Measurements from ENCODE around the gene FNDC10. TPM values are rescaled to one million over a fixed set of nuclear protein-coding genes. Genes with fewer than 3 reads are reported as not detected.

FNDC10 gene
- total RNA-seq, 1 experiment from 2014 or later, result 5.9 TPM

DNA sequence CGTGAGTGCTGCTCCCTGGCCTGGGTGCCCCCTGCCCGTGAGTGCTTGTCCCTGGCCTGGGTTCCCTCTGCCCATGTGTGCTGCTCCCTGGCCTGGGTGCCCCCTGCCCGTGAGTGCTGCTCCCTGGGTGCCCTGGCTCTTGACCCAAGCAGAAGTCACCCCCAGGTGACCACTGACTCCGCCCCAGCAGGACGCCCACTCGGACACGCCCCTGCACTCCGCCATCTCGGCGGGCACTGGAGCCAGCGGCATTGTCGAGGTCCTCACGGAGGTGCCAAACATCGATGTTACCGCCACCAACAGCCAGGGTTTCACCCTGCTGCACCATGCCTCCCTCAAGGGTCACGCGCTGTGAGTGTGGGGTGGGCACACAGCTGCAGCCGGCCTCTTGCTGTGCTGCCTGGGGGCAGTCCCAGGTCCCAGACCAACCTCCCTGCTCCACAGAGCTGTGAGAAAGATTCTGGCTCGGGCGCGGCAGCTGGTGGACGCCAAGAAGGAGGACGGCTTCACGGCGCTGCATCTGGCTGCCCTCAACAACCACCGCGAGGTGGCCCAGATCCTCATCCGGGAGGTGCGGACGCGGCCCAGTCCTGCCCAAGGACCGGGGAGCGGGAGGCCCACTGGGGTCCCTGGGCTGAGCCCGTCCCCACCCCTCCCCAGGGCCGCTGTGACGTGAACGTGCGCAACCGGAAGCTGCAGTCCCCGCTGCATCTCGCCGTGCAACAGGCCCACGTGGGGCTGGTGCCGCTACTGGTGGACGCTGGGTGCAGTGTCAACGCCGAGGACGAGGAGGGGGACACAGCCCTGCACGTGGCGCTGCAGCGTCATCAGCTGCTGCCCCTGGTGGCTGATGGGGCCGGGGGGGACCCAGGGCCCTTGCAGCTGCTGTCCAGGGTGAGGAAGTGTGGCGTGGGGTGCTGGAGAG lies 28.2 kb upstream of the FNDC10 start:
- no peak for DNase-seq (ENCODE audit: low read depth)

- DNase-seq (ENCODE audit: low read depth), result no peak
These were observed 27.4 kb upstream of the FNDC10 start for GRCh38 chr1:1627261-1627828.

- DNase-seq (ENCODE audit: low read depth), result no peak
These were observed 26.5 kb upstream of the FNDC10 start for GRCh38 chr1:1626207-1627141.

DNA sequence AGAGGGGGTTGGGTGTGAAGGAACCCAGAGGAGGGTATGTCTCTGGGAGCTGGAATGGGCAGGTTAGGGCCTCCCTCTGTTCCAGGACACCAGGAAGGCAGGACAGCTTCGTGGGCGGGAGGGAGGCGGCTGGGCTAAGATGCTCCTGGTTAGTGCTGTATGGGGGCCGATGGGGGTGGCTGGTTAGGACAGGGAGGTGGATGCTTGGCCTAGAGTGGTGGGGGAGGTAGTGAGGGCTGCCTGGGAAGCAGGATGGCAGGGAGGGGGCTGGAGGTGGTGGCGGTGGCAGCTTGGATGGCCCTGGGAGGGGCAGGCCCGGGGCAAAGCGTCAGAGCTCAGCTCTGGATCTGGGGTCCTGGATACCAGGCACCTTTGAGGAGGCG lies 25.9 kb upstream of the FNDC10 start:
- no peak for DNase-seq (ENCODE audit: low read depth)

- DNase-seq (ENCODE audit: low read depth), result no peak
These were observed 25.5 kb upstream of the FNDC10 start for GRCh38 chr1:1625404-1625775.

- DNase-seq (ENCODE audit: low read depth), result no peak
These were observed 24.8 kb upstream of the FNDC10 start for GRCh38 chr1:1624443-1625403.

- no peak for DNase-seq (ENCODE audit: low read depth)
These were observed 23.9 kb upstream of the FNDC10 start for GRCh38 chr1:1623631-1624442.

GRCh38 chr1:1623181-1623630 lies 23.3 kb upstream of the FNDC10 start:
- DNase-seq (ENCODE audit: low read depth), result no peak

GRCh38 chr1:1622788-1623094 lies 22.8 kb upstream of the FNDC10 start:
- DNase-seq (ENCODE audit: low read depth), result no peak

GRCh38 chr1:1622010-1622787 lies 22.3 kb upstream of the FNDC10 start:
- DNase-seq (ENCODE audit: low read depth), result no peak

DNA sequence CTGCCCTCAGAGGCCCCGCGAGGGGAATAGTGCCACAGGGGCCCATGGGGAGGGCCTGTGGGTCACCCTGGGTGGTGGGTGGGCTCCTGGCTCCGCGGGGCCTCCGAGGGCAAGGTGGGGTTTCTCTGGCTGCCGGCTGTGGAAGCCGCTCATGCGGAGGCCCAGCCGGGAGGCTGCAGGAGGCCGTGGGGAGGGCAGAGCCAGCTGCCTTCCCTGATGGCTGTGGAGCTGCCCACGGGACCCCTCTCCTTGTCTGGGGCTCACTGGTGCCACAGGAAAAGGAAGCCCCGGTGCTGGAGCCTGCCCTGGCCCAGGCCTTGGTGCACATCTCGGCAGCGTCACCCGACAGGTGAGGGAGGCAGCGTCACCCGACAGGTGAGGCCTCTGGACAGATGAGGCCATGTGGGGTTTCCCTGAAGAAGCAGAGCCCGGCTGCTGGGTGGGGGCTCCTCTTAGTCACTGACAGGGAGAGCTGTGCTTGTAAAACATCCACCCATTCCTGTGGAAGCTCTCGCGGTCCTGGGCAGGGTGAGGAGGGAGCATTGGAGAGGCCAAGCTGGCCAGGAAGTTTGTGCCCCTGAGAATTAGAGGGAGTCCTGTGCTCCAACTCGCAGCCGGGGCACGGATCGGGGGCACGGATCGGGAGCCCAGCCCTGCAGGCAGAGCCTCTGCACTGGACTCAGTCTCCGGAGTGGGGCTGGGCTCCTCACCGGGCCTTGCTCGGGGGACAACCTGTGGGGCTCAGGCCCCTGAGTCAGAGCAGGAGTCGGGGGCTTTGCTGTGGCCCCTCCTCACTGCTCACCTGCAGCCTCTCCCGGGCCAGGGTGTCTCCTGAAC lies 21.5 kb upstream of the FNDC10 start:
- no peak for DNase-seq (ENCODE audit: low read depth)

- DNase-seq (ENCODE audit: low read depth), result no peak
These were observed 20.7 kb upstream of the FNDC10 start for GRCh38 chr1:1620433-1621139.

GRCh38 chr1:1619917-1620361 lies 20.0 kb upstream of the FNDC10 start:
- no peak for DNase-seq (ENCODE audit: low read depth)

- no peak for DNase-seq (ENCODE audit: low read depth)
These were observed 18.6 kb upstream of the FNDC10 start for GRCh38 chr1:1618396-1619068.

GRCh38 chr1:1617925-1618324 lies 18.0 kb upstream of the FNDC10 start:
- no peak for DNase-seq (ENCODE audit: low read depth)

DNA sequence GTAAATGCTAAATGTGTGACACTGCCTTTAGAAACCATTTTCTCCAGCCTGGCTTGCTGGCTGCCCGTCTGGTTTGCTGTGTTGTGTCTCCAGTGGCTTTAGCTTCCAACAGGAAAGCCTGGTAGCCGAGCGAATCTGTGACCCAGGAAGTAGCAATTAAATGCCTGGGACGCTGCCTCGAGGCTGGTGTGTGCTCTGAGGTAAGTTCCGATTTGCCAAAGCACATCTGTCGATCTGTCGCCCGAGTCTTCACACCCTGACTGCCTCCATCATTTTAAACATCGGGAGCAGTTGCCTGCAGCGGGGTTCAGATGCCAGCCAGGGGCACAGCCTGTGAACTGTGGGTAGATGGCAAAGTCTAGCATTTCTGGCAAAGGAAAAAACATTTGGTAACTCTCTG lies 17.6 kb upstream of the FNDC10 start:
- no peak for DNase-seq (ENCODE audit: low read depth)

GRCh38 chr1:1616838-1617237 lies 16.9 kb upstream of the FNDC10 start:
- no peak for DNase-seq (ENCODE audit: low read depth)
